HG02763 (cell line): Measurements from ENCODE around the gene SLC25A20.
"Not testable (repeated sequence)": the region's sequence is repeated elsewhere in the genome, so short reads cannot be mapped to it uniquely, and the experiment has no call there.

Source experiments
- ATAC-seq: cut with Tn5 transposase; IDR thresholded peaks from one replicate; pipeline ENCODE4 v1.9.1; 2021; ENCODE audit warnings: mild to moderate bottlenecking, moderate library complexity; ENCODE audit not compliant: unreplicated experiment

The SLC25A20 gene

GRCh38 chr3:48847053-48847503 lies 51.6 kb downstream of the SLC25A20 start:
- ATAC-seq: peak; percentile 35

DNA sequence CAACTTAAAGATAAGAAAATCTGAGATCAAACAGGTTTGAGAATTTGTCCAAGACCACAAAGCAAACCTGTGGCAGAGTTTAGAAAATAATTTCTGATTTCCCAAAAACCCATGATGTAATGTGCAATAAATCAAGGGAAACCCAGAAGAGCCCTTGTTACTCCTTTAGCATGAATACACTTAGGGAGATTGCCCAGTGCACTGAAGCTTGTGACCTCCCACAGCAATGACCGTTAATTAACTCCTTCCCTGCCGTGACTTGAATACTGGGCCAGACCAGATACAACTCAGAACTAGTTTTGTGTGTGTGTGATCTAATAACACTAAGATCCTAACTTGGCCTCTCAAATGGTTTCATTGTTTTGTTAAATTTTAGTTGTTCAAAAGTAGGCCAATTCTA lies 53.5 kb downstream of the SLC25A20 start:
- ATAC-seq: no peak

DNA sequence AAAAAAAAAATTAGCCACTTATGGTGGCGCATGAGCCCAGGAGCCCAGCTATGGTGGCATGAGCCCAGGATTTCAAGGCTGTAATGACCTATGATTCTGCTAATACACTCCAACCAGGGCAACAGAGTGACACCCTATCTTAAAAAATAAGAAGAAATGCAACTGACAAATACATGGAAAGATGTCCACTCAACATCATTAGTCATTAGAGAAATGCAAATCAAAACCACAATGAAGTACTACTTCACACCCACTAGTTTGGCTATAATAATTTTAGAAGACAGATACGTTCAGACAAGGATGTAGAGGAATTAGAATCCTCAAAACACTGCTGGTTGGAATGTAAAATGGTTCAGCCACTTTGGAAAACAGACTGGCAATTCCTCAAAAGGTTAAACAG lies 61.5 kb downstream of the SLC25A20 start:
- no peak for ATAC-seq

- ATAC-seq: no peak
Measured at GRCh38 chr3:48835650-48836366, 62.9 kb downstream of the SLC25A20 start.

- ATAC-seq: no peak
Measured at GRCh38 chr3:48832684-48833083, 66.0 kb downstream of the SLC25A20 start.

DNA sequence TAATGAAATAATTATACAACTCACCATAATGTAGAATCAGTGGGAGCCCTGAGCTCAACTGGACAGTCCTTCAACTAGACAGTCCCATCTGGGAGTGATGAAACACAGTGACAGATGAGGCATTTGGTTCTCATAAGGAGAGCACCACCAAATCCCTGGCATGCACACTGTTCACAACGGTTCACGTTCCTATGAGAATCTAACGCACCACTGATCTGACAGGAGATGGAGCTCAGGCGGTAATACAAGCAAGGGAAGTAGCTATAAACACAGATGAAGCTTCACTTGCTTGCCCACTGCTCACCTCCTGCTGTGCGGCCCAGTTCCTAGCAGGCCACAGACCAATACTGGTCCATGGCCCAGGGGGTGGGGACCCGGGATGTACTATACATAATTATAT lies 68.0 kb downstream of the SLC25A20 start:
- no peak for ATAC-seq

DNA sequence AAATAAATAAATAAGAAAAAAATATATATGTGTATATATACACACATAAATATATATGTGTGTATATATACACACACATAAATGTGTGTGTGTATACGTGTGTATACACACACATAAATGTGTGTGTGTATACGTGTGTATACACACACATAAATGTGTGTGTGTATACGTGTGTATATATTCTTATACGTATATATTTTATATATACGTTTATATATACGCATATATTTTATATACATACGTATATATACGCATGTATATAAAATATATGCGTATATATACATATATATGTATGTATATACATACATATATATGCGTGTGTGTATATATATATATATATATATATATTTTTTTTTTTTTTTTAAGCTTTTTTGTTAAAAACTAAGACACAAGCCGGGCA lies 69.2 kb downstream of the SLC25A20 start:
- not testable (repeated sequence) for ATAC-seq

- ATAC-seq: not testable (repeated sequence)
Measured at GRCh38 chr3:48827874-48828273, 70.8 kb downstream of the SLC25A20 start.

- ATAC-seq: no peak
Measured at GRCh38 chr3:48826451-48826850, 72.2 kb downstream of the SLC25A20 start.

DNA sequence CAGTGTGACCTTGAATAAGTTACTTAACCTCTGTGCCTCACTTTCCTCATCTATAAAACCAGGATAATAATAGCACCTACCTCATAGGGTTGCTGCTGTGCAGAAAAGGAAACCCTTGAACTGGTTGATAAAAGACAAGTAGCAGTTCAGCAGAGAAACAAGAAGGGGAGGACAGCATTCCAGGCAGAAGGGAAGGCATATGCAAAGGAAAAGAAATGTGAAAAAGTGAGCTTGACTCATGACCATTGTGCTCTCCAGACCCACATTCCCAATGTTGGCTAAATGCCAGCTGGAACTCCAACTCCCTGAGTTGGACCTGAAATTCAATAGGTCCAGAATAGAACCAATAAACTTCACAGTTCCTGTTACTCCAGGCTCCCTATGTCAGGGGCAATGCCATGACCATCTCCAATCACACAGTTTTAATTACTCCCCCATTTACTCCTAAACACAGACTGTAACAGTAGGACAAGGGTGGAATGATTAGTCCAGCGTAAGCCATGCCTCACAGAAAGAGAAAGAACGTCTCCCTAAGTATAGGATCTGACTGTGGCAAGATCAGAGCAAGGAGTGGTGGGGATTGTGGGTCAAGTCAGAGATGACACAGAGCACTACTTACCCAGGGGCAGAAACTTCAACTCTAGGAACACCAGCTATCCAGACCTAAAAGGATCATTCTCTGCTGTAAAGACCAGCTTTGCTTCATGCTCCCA lies 77.9 kb downstream of the SLC25A20 start:
- ATAC-seq: no peak

- ATAC-seq: no peak
Measured at GRCh38 chr3:48819234-48820221, 79.2 kb downstream of the SLC25A20 start.

- ATAC-seq: no peak
Measured at GRCh38 chr3:48811524-48811923, 87.2 kb downstream of the SLC25A20 start.
